Right forelimb (tissue), 1 donor: Measurements from ENCODE around the gene TRIM71.
"Not testable (repeated sequence)": the region's sequence is repeated elsewhere in the genome, so short reads cannot be mapped to it uniquely, and the experiment has no call there.

Experiments used
- DNase-seq: peaks from one replicate; pipeline ENCODE4 v3.0.0-alpha.2; 2018

TRIM71 gene

DNA sequence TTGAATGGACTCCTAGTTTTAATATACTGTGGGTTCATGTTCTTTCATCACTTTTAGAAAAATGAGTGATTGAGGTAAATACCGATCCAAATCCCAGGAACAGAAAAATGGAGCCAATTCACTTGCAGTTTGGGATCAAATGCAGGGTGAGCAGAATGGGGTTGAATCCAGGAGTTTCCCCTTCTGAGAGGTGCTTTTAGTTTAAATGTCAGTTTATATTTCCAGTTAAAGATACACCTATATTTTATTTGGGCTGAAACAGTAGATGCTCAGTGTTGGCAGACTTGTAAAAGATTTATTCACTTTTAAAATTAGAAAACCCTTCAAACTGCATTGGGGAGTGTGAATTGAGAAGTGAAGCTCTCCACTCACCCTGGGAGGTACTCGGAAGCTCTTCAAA lies 2.6 kb downstream of the TRIM71 start:
- no peak for DNase-seq

DNA sequence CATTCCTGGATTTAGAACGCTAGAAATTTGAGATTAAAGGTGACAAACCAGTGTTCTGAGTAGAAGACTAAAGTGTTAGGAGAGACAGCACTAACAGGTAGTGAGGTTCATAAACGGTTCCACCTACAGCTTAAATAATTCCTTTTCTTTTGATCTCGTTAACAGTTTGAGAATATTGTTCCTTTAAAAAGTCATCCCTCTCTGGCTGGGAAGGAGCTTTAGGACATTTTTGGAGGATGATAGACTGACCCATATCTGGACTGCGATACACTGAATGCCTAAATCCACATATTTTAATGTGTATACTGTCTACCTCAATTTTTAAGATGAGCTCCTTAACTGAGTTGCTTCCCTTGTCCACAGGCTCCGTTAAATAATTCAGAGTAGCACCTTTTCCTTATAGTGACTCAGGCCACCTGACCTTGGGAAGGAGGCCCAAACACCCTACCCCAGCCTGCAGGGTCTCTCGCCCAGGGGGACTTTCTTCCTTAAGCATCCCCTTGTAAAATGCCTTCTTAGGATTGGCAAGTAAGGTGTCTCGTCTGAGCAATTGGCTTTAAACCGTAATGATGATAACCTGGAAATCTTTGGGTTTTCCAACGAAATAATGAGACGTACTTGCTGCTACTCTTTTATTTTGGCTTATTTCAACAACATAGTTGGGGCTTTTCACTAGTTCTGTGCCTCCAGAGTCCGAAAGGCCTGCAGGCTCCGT lies 3.3 kb downstream of the TRIM71 start:
- DNase-seq: no peak

DNA sequence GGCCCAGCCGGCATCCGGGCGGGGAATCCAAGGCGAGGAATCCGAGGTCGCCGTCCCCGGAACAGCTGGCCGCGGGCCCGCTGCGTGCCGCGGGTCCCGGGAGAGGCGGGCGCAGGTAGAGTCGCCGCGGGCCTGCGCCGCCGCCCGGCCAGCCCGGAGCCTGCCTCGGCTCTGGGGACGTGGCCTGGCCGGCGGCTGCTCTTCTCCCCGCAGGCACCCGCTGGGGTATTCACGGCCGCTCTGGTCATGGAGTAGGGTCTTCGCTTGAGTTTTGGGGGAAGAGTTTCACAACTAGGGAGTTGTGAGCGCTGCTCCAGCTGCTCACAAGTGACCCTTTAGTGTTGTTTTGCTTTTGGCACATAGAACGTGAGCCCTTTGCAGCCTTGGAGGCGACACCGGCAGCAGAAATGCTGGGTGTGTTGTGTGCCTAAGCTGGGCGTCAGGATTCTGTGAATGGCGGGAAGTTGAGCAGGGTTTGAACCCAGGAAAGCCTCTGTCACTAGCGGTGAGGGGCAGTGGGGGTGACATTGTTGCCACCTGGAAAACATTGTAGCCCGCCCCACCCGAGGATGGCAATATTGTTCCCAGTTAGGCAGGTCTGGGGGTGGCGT lies 4.0 kb downstream of the TRIM71 start:
- no peak for DNase-seq

DNA sequence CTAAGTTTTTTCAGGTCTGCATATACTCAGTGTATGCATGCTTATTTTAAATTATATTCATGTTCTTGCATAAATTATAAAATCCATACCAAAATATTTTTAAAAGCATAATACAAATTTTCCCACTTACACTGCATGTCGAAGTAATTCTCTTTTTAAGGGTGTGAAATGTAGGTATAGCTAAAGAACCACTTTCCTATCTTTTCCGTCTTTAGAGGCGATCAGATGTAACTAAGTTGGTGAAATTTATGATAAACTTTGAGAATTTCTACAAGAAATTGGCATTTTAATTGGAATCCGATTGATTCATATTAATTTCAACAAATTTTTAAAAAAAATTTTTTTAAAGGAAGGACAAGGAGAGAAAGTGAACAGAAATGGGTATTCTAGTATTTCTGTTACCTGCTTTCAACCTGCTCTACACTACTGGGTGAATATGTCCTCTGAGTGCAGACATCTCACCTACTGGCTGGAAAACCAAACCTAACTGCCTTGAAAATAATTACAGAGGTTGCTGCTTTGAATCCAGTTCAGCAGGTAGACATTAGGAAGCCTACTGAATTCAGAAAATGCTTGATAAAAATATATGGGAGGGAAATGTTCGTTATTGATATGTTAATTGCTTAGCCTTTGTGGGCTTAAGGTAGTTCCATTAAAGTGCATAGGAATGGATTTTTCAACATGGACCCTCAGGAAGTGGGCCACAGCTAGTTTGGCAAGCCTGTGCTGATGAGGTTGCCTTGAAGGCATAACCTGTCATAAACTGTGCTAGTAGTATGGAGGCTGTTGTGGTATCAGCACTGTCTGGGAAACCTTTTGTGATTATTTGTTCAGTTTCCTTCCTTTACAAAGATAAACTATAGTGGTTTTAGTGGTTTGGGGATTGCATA lies 5.1 kb downstream of the TRIM71 start:
- DNase-seq: no peak

DNA sequence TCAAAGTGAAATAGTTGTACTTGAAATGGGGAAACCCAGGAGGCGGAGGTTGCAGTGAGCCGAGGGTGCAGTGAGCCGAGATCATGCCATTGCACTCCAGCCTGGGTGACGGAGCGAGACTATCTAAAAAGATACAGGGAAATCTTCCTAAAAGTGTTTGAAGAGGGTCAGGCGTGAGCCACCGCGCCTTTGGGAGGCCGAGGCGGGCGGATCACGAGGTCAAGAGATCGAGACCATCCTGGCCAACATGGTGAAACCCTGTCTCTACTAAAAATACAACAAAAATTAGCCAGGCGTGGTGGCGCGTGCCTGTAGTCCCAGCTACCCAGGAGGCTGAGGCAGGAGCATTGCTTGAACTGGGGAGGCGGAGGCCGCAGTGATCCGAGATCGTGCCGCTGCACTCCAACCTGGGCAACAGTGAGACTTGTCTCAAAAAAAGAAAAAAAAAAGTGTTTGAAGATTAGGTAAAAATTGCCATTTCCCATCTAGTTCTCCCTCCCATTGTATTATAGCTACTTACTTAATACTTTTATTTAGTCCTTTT lies 5.9 kb downstream of the TRIM71 start:
- DNase-seq: not testable (repeated sequence)

DNA sequence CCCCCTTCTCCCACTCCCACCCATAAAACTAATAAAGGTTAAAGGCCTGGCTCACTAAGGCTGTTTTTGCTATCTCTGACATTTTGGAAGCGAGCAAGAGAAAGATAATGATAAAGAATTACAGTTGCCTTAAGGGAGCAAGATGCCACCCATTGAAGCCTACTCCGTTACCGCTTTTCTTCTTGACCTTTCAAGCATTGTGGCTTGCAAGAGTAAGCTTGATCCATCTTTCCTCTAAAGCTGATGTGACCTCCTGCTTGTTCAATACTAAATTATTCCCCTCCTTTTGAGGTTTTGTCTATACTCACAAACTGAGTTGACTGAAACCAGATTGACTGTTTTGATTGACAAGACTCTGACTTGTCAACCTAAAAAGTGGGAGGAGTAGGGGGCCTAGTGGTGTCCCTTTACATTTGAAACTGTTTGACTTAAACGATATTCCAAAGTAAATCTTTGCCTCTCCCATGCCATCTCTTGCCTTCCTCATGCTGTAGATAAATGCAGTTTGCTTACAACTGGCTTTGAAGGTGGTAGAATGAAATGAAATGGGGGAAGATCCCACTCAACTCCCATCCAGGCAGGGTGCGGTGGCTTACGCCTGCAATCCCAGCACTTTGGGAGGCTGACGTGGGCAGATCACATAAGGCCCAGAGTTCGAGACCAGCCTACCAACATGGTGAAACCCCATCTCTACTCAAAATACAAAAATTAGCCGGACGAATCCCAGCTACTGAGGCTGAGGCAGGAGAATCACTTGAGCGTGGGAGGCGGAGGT lies 8.0 kb downstream of the TRIM71 start:
- no peak for DNase-seq

DNA sequence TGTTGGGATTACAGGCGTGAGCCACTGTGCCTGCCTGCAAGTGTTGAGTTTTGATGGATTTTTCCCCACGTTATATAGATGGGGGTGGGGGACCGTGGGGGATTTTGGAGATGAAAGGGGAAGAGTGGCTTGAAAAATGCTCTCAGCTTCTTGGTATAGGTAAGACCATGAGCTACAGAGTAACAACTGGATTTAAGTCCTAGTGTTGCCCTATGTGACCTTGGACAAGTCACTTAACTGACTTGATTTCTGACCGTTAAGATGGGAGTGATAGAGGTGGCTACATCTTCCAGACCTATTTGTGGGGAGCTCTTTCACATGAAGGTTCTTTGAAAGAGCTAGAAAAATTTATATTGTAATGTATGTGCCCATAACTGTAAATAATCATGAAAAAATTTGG lies 13.3 kb downstream of the TRIM71 start:
- DNase-seq: no peak

DNA sequence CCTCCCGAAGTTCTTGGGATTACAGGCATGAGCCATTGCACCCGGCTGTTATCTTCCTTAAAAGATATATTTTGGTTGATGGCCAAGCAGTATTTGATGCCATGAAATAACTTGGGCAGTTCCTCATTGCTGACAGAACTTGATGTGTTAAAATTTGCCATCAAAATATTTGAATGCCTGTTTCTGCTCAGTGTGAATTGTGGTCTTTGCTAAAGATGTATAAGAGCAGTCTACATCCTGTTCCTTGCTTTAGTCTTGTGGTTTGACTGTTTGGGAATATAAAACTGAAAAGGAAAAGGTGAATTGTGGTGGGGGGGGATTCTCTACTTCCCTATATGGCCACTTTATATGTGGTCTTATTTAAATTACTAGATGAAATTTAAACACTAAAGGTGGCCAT lies 14.0 kb downstream of the TRIM71 start:
- DNase-seq: no peak

DNA sequence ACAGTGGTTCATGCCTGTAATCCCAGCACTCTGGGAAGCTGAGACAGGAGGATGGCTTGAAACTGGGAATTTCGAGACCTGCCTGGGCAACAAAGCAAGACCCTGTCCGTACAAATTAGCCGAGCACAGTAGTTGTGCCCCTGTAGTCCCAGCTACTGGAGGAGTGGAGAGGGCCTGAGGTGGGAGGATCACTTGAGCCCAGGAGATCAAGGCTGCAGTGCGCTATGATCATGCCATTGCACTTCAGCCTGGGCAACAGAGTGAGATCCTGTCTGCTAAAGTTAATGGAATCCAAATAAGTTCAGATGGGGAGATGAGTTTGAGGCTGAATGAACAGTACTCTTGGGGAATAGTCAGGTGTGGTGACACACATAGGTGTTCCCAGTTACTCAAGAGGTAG lies 14.4 kb downstream of the TRIM71 start:
- no peak for DNase-seq

DNA sequence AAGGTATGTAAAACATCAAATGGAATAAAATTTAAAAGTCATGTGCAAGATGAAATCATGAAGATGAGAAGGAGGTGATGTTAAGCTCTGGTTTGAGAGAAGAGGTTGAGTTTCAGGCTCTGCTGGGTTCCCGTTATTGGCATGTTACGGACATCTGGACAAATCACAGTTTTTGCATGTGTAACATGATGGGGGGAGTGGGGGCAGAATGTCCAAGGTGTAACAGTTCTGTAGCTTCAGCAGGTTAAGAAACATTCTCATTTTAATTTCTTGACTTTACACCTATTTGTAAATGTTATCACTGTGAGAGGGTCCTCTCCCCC lies 17.2 kb downstream of the TRIM71 start:
- DNase-seq: no peak

DNA sequence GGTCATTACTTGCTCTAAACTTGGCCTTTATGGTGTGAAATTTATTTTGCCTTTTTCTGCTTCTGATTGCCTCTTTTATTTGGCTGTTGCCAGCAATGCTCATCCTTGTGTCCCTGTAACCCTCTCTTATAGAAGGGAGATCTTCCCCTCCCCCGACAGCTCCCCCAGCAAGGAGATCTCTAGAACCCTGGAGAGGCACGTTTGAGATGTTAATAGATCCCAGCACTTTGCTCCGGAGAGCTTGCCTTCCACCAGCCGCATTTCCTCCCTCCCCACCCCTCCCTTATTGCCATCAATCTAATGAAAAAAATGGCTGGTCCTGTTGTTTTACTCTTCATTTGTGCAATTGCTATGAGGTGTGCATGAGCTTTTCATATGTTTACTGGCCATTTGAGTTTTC lies 18.2 kb downstream of the TRIM71 start:
- no peak for DNase-seq

DNA sequence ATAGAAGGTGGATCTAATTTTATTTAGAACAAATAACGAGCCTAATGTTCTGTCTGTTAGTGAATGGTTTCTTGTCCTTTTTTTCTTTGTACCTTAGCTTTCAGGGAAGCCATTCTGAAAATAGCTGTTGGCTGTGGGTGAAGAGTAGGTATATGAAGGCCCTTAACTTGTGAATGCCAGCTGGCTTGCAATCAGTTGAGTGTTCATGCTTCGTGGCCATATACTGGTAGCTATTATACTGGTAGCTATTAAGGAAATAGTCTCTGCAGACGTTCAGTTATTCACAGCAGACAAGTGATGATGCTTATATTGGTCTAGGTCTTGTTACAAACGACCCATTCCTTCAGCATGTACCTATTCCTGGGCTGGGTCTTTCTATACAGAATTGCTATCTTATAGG lies 18.8 kb downstream of the TRIM71 start:
- no peak for DNase-seq

DNA sequence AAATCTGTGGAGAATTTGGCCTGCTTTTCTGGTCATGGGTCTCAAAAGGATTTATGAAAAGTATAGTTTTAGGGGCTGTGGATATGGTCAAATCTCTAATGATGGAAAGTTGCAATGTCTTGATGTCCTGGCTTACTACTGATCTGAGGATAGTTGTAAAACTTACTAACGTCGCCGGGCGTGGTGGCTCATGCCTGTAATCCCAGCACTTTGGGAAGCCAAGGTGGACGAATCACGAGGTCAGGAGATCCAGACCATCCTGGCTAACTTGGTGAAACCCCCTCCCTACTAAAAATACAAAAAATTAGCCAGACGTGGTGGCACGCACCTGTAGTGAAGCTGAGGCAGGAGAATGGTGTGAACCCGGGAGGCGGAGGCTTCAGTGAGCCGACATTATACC lies 19.6 kb downstream of the TRIM71 start:
- DNase-seq: no peak

DNA sequence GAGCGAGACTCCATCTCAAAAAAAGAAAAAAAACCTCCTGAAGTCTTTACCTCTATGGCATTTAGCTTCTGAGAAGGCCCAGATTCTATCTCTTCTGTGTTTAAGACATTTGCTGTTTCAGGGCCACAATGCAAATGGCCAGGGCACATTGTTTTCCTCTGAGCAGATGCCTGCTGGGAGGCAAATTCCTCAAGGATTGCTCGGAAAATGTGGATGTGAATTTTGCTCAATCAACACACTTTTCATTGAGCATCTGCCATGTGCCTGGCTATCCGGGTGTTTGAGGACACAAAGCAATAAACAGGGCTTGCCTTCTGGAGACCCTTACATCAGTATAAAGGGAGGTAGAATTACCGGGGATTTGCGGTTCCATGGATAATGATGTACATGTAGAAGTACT lies 20.0 kb downstream of the TRIM71 start:
- DNase-seq: no peak

DNA sequence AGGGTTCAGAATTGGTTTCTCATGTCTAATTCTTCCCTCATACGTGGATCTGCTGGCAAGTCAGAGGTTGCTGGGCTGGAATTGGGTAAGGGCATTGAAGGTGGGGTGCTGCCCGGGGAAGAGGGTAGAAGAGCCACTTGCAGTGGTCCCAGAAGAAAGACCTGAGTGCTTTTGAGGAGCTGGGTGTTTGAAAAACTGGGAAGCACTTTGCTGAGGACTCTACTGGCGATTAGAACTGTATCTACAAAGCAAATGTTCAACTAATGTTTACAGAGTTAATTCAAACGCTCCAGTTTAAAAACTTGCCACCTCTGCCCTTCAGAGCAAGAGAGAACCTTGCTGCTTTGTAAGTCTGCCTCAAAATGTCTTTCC lies 21.9 kb downstream of the TRIM71 start:
- DNase-seq: no peak

DNA sequence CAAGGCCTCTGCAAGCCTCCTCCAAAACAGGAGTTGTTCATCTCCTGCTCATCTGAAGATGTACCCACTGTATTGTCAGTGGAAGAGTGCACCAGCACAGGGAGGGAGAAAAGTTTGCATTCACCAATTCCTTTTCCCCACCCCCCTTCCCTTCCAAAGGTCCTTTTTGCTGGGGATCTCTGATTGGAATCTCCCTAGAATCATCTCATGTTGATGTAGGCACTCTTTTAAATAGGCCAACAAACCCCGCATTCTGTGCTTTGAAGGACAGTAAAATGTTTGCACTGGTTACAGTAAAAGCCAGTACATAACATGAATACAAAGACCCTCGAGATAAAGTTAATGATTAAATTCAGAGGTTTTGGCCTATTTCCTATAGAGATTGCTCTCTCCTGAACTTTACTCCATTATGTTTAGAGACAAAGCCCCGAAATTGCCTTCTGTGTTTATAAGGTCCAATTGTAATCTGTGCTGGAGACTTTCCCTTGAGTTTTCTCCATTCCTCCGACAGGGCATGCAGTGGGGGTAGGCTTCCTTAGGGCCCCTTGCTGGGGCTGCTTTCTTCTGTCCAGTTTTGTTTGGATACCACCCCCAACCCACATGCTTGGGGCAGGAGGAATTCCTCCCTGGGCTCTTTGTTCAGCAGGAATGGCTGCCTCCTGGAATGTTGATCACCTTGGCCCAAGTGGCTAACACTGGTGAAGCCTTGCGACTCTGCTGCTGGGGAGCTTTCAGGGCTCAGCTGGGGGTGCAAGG lies 22.5 kb downstream of the TRIM71 start:
- DNase-seq: no peak

DNA sequence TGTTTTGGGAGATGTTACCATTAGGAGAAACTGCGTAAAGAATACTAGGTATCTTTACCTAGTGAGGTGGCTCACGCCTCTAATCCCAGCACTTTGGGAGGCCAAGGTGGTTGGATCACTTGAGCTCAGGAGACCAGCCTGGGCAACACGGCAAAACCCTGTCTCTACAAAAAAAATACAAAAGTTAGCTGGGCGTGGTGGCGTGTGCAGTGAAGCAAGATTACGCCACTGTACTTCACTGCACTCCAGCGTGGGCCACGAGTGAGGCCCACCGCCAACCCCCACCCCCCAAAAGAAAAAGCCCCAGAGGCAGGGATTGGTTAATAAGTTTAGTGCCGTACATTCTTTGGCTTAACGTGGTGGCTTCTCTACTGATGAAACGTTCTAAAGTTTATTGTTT lies 23.5 kb downstream of the TRIM71 start:
- no peak for DNase-seq

DNA sequence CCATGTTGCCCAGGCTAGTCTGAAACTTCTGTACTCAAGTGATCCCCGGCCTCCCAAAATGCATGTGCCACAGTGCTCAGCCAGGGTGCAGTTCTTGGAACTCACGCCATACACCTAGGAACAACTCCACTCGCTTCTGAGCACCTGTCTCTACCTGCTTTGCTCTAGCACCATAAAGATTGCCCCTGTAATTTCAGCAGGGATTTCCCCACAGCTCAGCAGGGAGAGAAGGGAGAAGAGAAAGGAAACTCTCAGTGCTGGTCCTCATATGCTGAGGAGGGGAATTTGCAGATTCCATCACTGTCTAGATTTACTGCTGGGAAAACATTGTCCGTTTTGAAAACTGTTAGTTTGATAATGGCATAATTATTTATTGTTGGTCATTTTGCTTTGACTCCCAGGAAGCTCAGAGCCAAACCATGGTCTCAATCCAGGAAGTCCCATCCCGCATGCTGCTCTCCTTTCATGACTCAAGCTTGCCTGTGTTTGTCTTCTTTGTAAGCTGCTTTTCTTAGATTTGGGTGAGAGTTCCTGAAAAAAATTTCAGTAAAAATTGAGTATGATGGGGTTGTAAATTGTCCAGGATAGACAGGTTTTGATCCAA lies 24.2 kb downstream of the TRIM71 start:
- DNase-seq: no peak

DNA sequence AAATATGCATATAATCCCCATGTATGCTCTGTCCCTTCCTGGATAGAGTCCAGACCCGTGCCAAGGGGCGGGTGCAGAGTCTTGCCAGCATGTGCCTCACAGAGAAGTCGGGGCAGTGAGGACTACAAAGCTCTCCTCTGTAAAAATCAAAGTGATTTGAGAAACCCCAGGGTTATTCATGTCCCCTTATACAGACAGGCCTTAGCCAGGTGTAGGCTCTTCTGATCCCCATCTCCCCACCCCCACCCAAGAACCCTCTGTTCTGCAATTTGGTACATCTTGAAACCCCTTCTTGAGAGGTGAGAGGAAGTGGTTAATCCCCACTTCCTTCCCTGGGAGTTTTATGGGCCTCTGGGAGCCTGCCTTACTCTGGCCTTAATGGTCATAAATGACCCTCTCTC lies 24.7 kb downstream of the TRIM71 start:
- no peak for DNase-seq

DNA sequence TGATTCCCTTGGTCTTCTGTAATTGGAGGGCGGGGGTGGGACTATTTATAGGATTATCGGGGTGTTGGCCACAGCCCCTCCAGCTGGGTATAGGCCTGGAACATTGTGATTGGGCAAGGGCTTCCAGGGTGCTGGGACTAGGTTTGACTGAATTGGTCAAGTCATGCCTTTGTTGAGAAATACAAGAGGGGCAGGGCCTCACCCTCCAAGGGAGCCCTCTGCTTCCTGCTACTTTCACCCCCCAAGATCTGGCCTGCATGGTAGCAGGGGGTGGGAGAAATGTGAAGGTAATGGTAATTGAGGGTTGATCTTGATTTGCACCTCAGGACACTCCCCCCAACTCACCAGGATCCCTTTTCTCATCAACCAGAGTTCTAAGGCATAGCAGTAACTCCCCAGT lies 25.2 kb downstream of the TRIM71 start:
- no peak for DNase-seq

DNA sequence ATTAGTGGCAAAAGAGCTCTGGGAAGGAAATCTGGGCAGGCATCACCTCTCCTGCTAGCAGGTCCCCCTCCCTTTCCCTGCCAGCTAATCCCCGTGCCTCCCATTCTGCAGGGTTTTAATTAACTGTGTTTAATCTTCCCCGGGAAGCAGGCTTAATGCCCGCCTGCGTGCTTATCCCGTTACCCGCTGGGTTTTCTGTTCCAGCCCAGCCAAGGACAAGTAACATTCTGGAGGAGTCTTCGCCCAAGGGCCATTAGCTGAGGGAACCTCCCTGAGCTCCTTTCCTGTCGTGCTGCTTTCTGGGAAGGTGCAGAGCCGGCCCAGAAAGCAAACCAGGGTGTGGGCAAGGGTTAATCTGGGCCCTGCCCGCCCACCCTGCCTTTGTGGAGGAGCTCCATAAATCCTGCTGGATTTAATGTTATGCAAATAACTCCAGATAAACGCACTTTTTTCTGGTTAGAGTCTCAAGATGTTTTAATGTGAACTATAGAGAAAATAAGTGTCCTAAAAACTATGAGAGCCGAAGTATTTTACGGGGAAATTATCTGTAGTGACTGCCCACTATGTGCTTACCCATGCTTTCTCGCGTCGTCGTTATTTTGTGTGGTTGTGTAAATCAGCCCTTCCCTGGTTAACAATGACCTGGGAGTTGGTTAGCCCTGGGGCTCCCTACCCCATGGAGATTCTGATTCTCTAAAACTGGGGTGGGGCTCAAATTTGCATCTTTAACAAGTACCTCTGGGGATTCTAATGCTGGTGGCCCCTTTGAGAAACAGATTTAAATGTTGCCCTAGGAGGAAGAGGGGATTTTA lies 25.9 kb downstream of the TRIM71 start:
- DNase-seq: no peak
